Smooth muscle cell of the coronary artery (primary cell): Measurements from ENCODE around the gene ASPDH. TPM values are rescaled to one million over a fixed set of nuclear protein-coding genes. Genes with fewer than 3 reads are reported as not detected.

ENCODE experiments used
- total RNA-seq: library from RNA; depleted of rRNA; stranded (reverse); fragments of >200 nt; gene quantifications from 2 replicates; pipeline ENCODE4 v1.2.3, GENCODE V29; 2014; ENCODE audit warnings: low replicate concordance

ASPDH gene
- total RNA-seq, result not detected in 2 replicates

DNA sequence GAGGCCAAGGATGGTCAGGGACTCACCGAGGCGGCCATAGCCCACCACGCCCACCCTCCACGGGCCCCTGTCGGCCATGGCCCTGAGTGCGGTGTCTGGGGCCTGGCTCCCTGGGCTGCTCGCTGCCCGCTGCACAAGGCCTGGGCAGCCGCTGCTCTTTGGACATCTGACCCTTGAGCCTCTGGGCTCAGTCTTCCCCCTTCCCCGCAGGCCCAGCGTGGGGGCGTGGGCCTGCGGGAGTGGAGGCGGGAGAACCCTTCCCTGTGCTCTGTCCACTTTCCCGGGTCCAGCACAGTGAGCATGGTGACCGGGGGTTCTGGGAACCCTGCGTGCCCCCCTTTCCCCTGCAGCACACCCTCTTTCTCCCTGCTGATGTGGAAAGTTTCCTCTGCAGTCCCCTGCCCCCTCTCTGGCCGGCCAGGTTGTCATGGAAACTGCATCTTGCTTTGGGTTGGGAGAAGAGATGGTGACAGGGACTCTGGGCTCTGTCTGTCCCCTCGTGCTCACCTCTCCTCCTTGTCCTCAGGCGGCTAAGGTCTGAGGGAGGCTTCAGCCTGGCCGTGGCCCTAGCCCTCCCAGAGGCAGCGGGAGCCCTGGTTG lies at the start of gene ASPDH:
Gene ASPDH (minus strand): TSS at position 168 of the 600 bp plus-strand sequence. CDS start 90 bp downstream, at position 78.

DNA sequence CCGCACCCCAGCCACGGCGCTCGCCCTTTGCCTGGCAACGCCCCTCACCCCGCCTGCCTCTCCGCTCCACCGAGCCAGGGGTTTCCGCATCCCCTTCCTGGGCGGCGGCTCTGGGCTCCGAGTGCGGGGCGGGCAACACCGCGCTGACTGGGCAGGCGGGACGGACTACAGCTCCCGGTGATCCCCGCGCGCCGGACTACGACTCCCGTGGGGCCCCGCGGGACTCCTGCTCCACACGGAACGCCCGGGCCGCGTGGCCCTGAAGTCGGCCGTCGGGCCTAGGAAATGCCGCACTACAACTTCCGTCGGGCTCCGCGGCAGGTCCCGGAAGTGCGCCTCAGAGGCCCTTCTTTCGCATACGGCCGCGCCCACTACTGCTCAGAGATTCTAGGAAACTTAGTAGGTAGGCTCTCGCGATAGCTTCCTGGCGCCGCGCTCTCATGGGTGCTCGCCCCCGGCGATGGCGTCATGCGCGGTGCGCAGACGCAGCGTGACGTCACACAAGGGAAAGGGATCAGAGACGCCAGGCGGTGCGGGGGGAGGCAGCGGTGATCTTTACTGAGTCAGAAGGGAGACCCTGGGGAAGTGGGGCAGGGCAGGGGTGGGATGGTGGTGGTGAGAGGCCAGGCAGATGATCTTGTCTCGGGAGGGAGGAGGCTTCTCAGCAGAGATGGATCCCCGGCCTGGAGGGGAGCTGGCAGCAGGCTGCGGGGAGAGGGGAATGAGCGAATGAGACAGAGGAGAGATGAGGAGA lies 2.5 kb downstream of the ASPDH start, which contains the start of gene JOSD2:
Gene JOSD2 (minus strand): TSS at position 123 of the 754 bp plus-strand sequence. CDS start 760 bp downstream, outside the sequence.

GRCh38 chr19:50476224-50476906 lies 37.3 kb downstream of the ASPDH start, which contains the start of the genes EMC10 and GARIN5A:
EMC10 (plus strand) TSS chr19:50476507; CDS start chr19:50476545, 38 bp downstream.
GARIN5A (minus strand) TSS chr19:50476848; CDS start chr19:50476388, 460 bp downstream.

Other genes with a start within 250 kb of the ASPDH start
- gene KCNC3, start 184.5 kb downstream of the ASPDH start, total RNA-seq, result not detected in 2 replicates
- gene NAPSA, start 148.3 kb downstream of the ASPDH start, total RNA-seq, result 0.08 TPM in 1 of 2 replicates, not detected in the other
- gene NR1H2, start 137.5 kb downstream of the ASPDH start, total RNA-seq, result 62.1 and 74.8 TPM in 2 replicates
- gene POLD1, start 129.6 kb downstream of the ASPDH start, total RNA-seq, result 19.1 and 34.3 TPM in 2 replicates
- gene SPIB, start 95.0 kb downstream of the ASPDH start, total RNA-seq, result not detected in 2 replicates
- not detected in 2 replicates for gene MYBPC2, start 81.0 kb downstream of the ASPDH start, total RNA-seq
- 19.3 and 52.2 TPM in 2 replicates for gene EMC10, start 37.4 kb downstream of the ASPDH start, total RNA-seq
- gene GARIN5A, start 37.1 kb downstream of the ASPDH start, total RNA-seq, result 0.53 TPM in 1 of 2 replicates, not detected in the other
- gene JOSD2, start 2.7 kb downstream of the ASPDH start, total RNA-seq, result 25.5 and 52.0 TPM in 2 replicates
- gene LRRC4B, start 54.5 kb upstream of the ASPDH start, total RNA-seq, result 0.30 and 0.35 TPM in 2 replicates
- gene SYT3, start 126.0 kb upstream of the ASPDH start, total RNA-seq, result 0.35 TPM in 1 of 2 replicates, not detected in the other
- gene C19orf81, start 135.5 kb upstream of the ASPDH start, total RNA-seq, result not detected in 2 replicates
- 0.68 and 1.3 TPM in 2 replicates for gene SHANK1, start 205.9 kb upstream of the ASPDH start, total RNA-seq
- gene CLEC11A, start 209.5 kb upstream of the ASPDH start, total RNA-seq, result 17.4 and 28.9 TPM in 2 replicates